Activated CD8-positive, alpha-beta memory T cell treated with anti-CD3 and anti-CD28 coated beads, Interleukin-2, amount 50 U/mL, for 4 hours (primary cell): ENCODE results near the gene CSMD2.

Source experiments
- DNase-seq: peaks from one replicate; pipeline ENCODE4 v3.0.0-alpha.2; 2020

Gene CSMD2

GRCh38 chr1:33709174-33709782 is 455.8 kb downstream of the CSMD2 start:
- DNase-seq: no peak

- DNase-seq: no peak
Observed at GRCh38 chr1:33706634-33707255, 458.3 kb downstream of the CSMD2 start.

GRCh38 chr1:33703464-33703863 is 461.6 kb downstream of the CSMD2 start:
- DNase-seq: no peak

- DNase-seq: no peak
Observed at GRCh38 chr1:33698361-33699035, 466.5 kb downstream of the CSMD2 start.

- no peak for DNase-seq
Observed at GRCh38 chr1:33697816-33698215, 467.2 kb downstream of the CSMD2 start.

- no peak for DNase-seq
Observed at GRCh38 chr1:33696962-33697361, 468.1 kb downstream of the CSMD2 start.

- DNase-seq: no peak
Observed at GRCh38 chr1:33696311-33696710, 468.7 kb downstream of the CSMD2 start.

- no peak for DNase-seq
Observed at GRCh38 chr1:33692206-33693188, 472.5 kb downstream of the CSMD2 start.

- DNase-seq: no peak
Observed at GRCh38 chr1:33687000-33687399, 478.0 kb downstream of the CSMD2 start.

- DNase-seq: no peak
Observed at GRCh38 chr1:33686551-33686950, 478.5 kb downstream of the CSMD2 start.

GRCh38 chr1:33685256-33685655 is 479.8 kb downstream of the CSMD2 start:
- no peak for DNase-seq

- no peak for DNase-seq
Observed at GRCh38 chr1:33684396-33685179, 480.4 kb downstream of the CSMD2 start.

GRCh38 chr1:33683913-33684312 is 481.1 kb downstream of the CSMD2 start:
- DNase-seq: no peak

GRCh38 chr1:33682371-33682770 is 482.7 kb downstream of the CSMD2 start:
- DNase-seq: no peak

- DNase-seq: no peak
Observed at GRCh38 chr1:33680281-33680840, 484.7 kb downstream of the CSMD2 start.

- DNase-seq: no peak
Observed at GRCh38 chr1:33670567-33670966, 494.5 kb downstream of the CSMD2 start.

- DNase-seq: no peak
Observed at GRCh38 chr1:33668695-33669094, 496.3 kb downstream of the CSMD2 start.

GRCh38 chr1:33667386-33668282 is 497.4 kb downstream of the CSMD2 start:
- DNase-seq: no peak

GRCh38 chr1:33666616-33667015 is 498.4 kb downstream of the CSMD2 start:
- DNase-seq: no peak

- no peak for DNase-seq
Observed at GRCh38 chr1:33661811-33662454, 503.1 kb downstream of the CSMD2 start.
